Neural cell (in vitro differentiated cells): ENCODE measurements around the gene NKX1-2. TPM values are rescaled to one million over a fixed set of nuclear protein-coding genes. Genes with fewer than 3 reads are reported as not detected.

Source experiments
- H2AFZ ChIP-seq: fragments of 200-600, 300-800 bp; sonication (generic), shearing (Covaris generic); 2 replicates; pipeline ENCODE4 v1.6.0; 2014; ENCODE audit warnings: low read depth, mild to moderate bottlenecking, antibody characterized with exemption, low read length, moderate library complexity
- H3F3A ChIP-seq: fragments of 200-600 bp; shearing (Covaris generic); 2 replicates; pipeline ENCODE4 v1.6.1; 2016; ENCODE audit warnings: mild to moderate bottlenecking, moderate library complexity, mixed read lengths, antibody characterized with exemption, low read length; ENCODE audit not compliant: insufficient read depth, poor library complexity, severe bottlenecking
- H3K27ac ChIP-seq: fragments of 200-600, 300-800 bp; sonication (generic), shearing (Covaris generic); 2 replicates; pipeline ENCODE4 v1.5.1; 2014; ENCODE audit warnings: mild to moderate bottlenecking, low read length, moderate library complexity
- H3K27me3 ChIP-seq: fragments of 300-800, 200-600 bp; sonication (generic), shearing (Covaris generic); 2 replicates; pipeline ENCODE4 v1.6.0; 2014; ENCODE audit warnings: mild to moderate bottlenecking, low read depth, low read length, moderate library complexity; ENCODE audit not compliant: insufficient read depth
- H3K36me3 ChIP-seq: fragments of 300-800, 200-600 bp; sonication (generic), shearing (Covaris generic); 2 replicates; pipeline ENCODE4 v1.5.1; 2014; ENCODE audit warnings: mild to moderate bottlenecking, antibody characterized with exemption, low read length, moderate library complexity; ENCODE audit not compliant: insufficient read depth
- H3K4me2 ChIP-seq: fragments of 300-800, 200-600 bp; sonication (generic), shearing (Covaris generic); 2 replicates; pipeline ENCODE4 v1.6.0; 2014; ENCODE audit warnings: mild to moderate bottlenecking, low read length
- H3K4me3 ChIP-seq: fragments of 300-800, 200-600 bp; sonication (generic), shearing (Covaris generic); 2 replicates; pipeline ENCODE4 v1.5.1; 2014; ENCODE audit warnings: mild to moderate bottlenecking, low read length, moderate library complexity
- H3K79me2 ChIP-seq: fragments of 200-600 bp; shearing (Covaris generic); replicated peaks from 2 replicates; pipeline ENCODE4 v1.6.0; 2014; ENCODE audit warnings: mild to moderate bottlenecking, low read length, moderate library complexity; ENCODE audit not compliant: insufficient read depth
- H3K9ac ChIP-seq: fragments of 300-800, 200-600 bp; sonication (generic), shearing (Covaris generic); 2 replicates; pipeline ENCODE4 v1.6.1; 2016; ENCODE audit warnings: mild to moderate bottlenecking, low read length, mixed read lengths
- H3K9me2 ChIP-seq: fragments of 200-600 bp; shearing (Covaris generic); 2 replicates; pipeline ENCODE4 v1.6.1; 2016; ENCODE audit warnings: mild to moderate bottlenecking, low read length, mixed read lengths; ENCODE audit not compliant: insufficient read depth
- H3K9me3 ChIP-seq: fragments of 200-600, 300-800 bp; sonication (generic), shearing (Covaris generic); 2 replicates; pipeline ENCODE4 v1.6.1; 2016; ENCODE audit warnings: mild to moderate bottlenecking, mixed run types, low read length, moderate library complexity, mixed read lengths
- H4K20me1 ChIP-seq: fragments of 200-600 bp; shearing (Covaris generic); 2 replicates; pipeline ENCODE4 v1.6.1; 2016; ENCODE audit warnings: mild to moderate bottlenecking, mixed run types; ENCODE audit not compliant: insufficient read depth
- EP300 ChIP-seq: fragments of 450-650 bp; conservative IDR thresholded peaks from 2 replicates; pipeline ENCODE4 v1.6.1; 2014; ENCODE audit warnings: antibody characterized with exemption, mild to moderate bottlenecking, moderate library complexity; ENCODE audit not compliant: poor library complexity, severe bottlenecking
- EZH2 ChIP-seq: fragments of 200-600, 300-800 bp; shearing (Covaris generic), sonication (generic); IDR thresholded peaks from 2 replicates; pipeline ENCODE4 v1.6.1; 2014; ENCODE audit warnings: antibody characterized with exemption, low read length, borderline replicate concordance, mild to moderate bottlenecking; ENCODE audit not compliant: insufficient read depth, poor library complexity, severe bottlenecking
- MXI1 ChIP-seq: fragments of 450-650 bp; conservative IDR thresholded peaks from 2 replicates; pipeline ENCODE4 v1.6.1; 2014; ENCODE audit warnings: antibody characterized with exemption, mild to moderate bottlenecking; ENCODE audit not compliant: poor library complexity, severe bottlenecking
- POLR2AphosphoS5 ChIP-seq: IDR thresholded peaks from 2 replicates; pipeline ENCODE4 v1.6.1; 2012
- RAD21 ChIP-seq: fragments of 450-650 bp; conservative IDR thresholded peaks from 2 replicates; pipeline ENCODE4 v1.6.1; 2014; ENCODE audit warnings: antibody characterized with exemption, mild to moderate bottlenecking, moderate library complexity
- REST ChIP-seq: IDR thresholded peaks from 2 replicates; pipeline ENCODE4 v1.6.1; 2012; ENCODE audit warnings: borderline replicate concordance
- SMC3 ChIP-seq: fragments of 450-650 bp; conservative IDR thresholded peaks from 2 replicates; pipeline ENCODE4 v1.6.1; 2014; ENCODE audit warnings: antibody characterized with exemption, mild to moderate bottlenecking, moderate library complexity; ENCODE audit not compliant: poor library complexity
- TAF1 ChIP-seq: IDR thresholded peaks from 2 replicates; pipeline ENCODE4 v1.6.1; 2012; ENCODE audit warnings: low read depth
- polyA plus RNA-seq: library from polyadenylated mRNA; depleted of rRNA; stranded (reverse); fragments of >200 nt; gene quantifications from 2 replicates; pipeline ENCODE4 v1.2.3, GENCODE V29; 2014
- TF ChIP-seq, protein P1 (sequence below): fragments of 450-650 bp; IDR thresholded peaks from 2 replicates; pipeline ENCODE4 v1.5.1; 2014; ENCODE audit warnings: antibody characterized with exemption, mild to moderate bottlenecking, moderate library complexity; ENCODE audit not compliant: poor library complexity, severe bottlenecking

The NKX1-2 gene
- polyA plus RNA-seq, 1 donor from 2014 or later, result 0.19 TPM

GRCh38 chr10:124474514-124475070, 24.8 kb upstream of the NKX1-2 start:
- H3K9me2 ChIP-seq, result no peaks in the 10 kb centered on the region
- no peak overlapping the region for H3K4me3 ChIP-seq
- no peak overlapping the region for H3K4me2 ChIP-seq
- H2AFZ ChIP-seq, result no peak overlapping the region
- TF ChIP-seq REST (no peak), RAD21 (no peak), TAF1 (no peak), MXI1 (no peak), SMC3 (no peak), POLR2AphosphoS5 (no peak), EZH2 (no peak), EP300 (no peak)
- TF ChIP-seq, protein P1, sequence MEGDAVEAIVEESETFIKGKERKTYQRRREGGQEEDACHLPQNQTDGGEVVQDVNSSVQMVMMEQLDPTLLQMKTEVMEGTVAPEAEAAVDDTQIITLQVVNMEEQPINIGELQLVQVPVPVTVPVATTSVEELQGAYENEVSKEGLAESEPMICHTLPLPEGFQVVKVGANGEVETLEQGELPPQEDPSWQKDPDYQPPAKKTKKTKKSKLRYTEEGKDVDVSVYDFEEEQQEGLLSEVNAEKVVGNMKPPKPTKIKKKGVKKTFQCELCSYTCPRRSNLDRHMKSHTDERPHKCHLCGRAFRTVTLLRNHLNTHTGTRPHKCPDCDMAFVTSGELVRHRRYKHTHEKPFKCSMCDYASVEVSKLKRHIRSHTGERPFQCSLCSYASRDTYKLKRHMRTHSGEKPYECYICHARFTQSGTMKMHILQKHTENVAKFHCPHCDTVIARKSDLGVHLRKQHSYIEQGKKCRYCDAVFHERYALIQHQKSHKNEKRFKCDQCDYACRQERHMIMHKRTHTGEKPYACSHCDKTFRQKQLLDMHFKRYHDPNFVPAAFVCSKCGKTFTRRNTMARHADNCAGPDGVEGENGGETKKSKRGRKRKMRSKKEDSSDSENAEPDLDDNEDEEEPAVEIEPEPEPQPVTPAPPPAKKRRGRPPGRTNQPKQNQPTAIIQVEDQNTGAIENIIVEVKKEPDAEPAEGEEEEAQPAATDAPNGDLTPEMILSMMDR, result no peak
- no peaks in the 10 kb centered on the region for H3K9me3 ChIP-seq
- no peaks in the 10 kb centered on the region for H3K79me2 ChIP-seq
- H3F3A ChIP-seq, result no peaks in the 10 kb centered on the region
- H3K27me3 ChIP-seq, result no peaks in the 10 kb centered on the region
- no peaks in the 10 kb centered on the region for H3K36me3 ChIP-seq
- no peak overlapping the region for H3K9ac ChIP-seq
- H3K27ac ChIP-seq, result no peak overlapping the region
- H4K20me1 ChIP-seq, result no peaks in the 10 kb centered on the region

DNA sequence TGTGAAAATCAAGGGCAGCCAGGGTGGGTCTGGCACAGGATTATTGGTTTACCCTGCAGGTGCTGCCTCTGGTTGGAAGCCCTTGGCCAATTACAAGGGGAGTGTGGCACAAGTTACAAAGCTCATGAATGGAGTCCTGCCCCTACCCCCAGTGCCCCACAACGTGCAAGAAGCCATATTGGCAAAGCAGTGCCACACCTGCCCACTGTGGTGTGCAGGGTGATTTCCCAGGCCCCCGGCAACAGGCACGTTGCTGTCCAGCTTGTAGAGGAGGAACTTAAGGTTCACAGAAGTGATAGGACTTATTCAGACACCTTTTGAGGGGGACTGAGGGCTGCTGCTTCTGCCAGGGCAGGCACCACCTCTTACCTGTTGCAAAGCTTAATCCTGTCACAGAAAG, 23.2 kb upstream of the NKX1-2 start:
- H2AFZ ChIP-seq, result no peak overlapping the region
- H3K9me3 ChIP-seq, result no peaks in the 10 kb centered on the region
- H3K4me2 ChIP-seq, result no peak overlapping the region
- H3K9ac ChIP-seq, result no peak overlapping the region
- no peak overlapping the region for H3K4me3 ChIP-seq
- no peaks in the 10 kb centered on the region for H3K9me2 ChIP-seq
- no peaks in the 10 kb centered on the region for H3F3A ChIP-seq
- H3K27ac ChIP-seq, result no peak overlapping the region
- no peaks in the 10 kb centered on the region for H4K20me1 ChIP-seq
- H3K79me2 ChIP-seq, result no peaks in the 10 kb centered on the region
- H3K36me3 ChIP-seq, result no peaks in the 10 kb centered on the region
- TF ChIP-seq EZH2 (no peak), SMC3 (no peak), RAD21 (no peak), REST (no peak), POLR2AphosphoS5 (no peak), MXI1 (no peak), TAF1 (no peak), EP300 (no peak)
- TF ChIP-seq, protein P1, result no peak
- H3K27me3 ChIP-seq, result no peaks in the 10 kb centered on the region
